B cell (primary cell): Measurements from ENCODE around the gene ANK3. TPM values are rescaled to one million over a fixed set of nuclear protein-coding genes. Genes with fewer than 3 reads are reported as not detected.

Source experiments
- ATAC-seq: fragments of 200-7000 bp; cut with Tn5 transposase; one replicate; pipeline ENCODE4 v1.10.0; 2021; ENCODE audit warnings: low read depth, mild to moderate bottlenecking, moderate number of reproducible peaks, moderate library complexity
- CTCF ChIA-PET: fragments of 350-600 bp; sonication (Branson Sonifier 250); formaldehyde crosslinking; loops from one replicate; lab custom pipeline; 2021; ENCODE audit warnings: antibody characterized with exemption, inconsistent platforms; lab: Charles Lee
- POLR2A ChIA-PET: fragments of 350-600 bp; sonication (Branson Sonifier 250); formaldehyde crosslinking; loops from one replicate; lab custom pipeline; 2021; ENCODE audit warnings: antibody characterized with exemption; lab: Charles Lee
- DNase-seq: peaks from one replicate; pipeline ENCODE4 v3.0.0; 2013
- H2AFZ ChIP-seq: 2 replicates; pipeline ENCODE4 v1.6.1; 2012; ENCODE audit warnings: mild to moderate bottlenecking, low read depth, low read length; ENCODE audit not compliant: insufficient read depth, poor library complexity, severe bottlenecking
- H3K27ac ChIP-seq, 2 donors: 1 replicate in 1 of 2; 2 replicates in 1 of 2; pipeline ENCODE4 v1.5.1; 2012 to 2013; ENCODE audit warnings: low read length in 2 of 2, mild to moderate bottlenecking in 2 of 2, moderate library complexity in 1 of 2
- H3K27me3 ChIP-seq, 4 experiments: fragments of 200-600 bp in 1 of 4; sonication (generic) in 1 of 4; replicated peaks in 1 of 4; 1 replicate in 2 of 4; 2 replicates in 2 of 4; pipeline versions ENCODE4 v1.6.1 to v1.7.0; 2013 to 2016; ENCODE audit warnings: low read length in 3 of 4, mild to moderate bottlenecking in 2 of 4, mixed read lengths in 1 of 4, moderate library complexity in 1 of 4; ENCODE audit not compliant: insufficient read depth in 4 of 4, control insufficient read depth in 3 of 4; ENCODE audit errors: control extremely low read depth in 1 of 4
- H3K36me3 ChIP-seq, 2 experiments: replicated peaks in 1 of 2; 1 replicate in 1 of 2; 2 replicates in 1 of 2; pipeline versions ENCODE4 v1.6.1 to v1.7.1; 2013; ENCODE audit warnings: low read length in 1 of 2; ENCODE audit not compliant: insufficient read depth in 2 of 2, control insufficient read depth in 1 of 2; ENCODE audit errors: control extremely low read depth in 1 of 2, extremely low read depth in 1 of 2
- H3K4me1 ChIP-seq, 2 donors: fragments of 200-600 bp in 1 of 2; sonication (generic) in 1 of 2; 1 replicate in 1 of 2; 2 replicates in 1 of 2; pipeline versions ENCODE4 v1.5.1 to v1.6.1; 2013 to 2017; ENCODE audit warnings: low read length in 2 of 2; ENCODE audit not compliant: control insufficient read depth in 2 of 2, insufficient read depth in 2 of 2
- H3K4me2 ChIP-seq: replicated peaks from 2 replicates; pipeline ENCODE3; 2012; ENCODE audit warnings: mild to moderate bottlenecking, low read depth, low read length; ENCODE audit not compliant: poor library complexity, severe bottlenecking
- H3K4me3 ChIP-seq, 5 experiments: fragments of 200-600 bp in 1 of 5; sonication (generic) in 1 of 5; 1 replicate in 3 of 5; 2 replicates in 2 of 5; pipeline versions ENCODE4 v1.5.1 to v1.7.0; 2011 to 2016; ENCODE audit warnings: low read length in 4 of 5, mild to moderate bottlenecking in 4 of 5, low read depth in 2 of 5, control low read depth in 1 of 5, moderate library complexity in 1 of 5; ENCODE audit not compliant: insufficient read depth in 1 of 5; ENCODE audit errors: control extremely low read depth in 1 of 5, extremely low read depth in 1 of 5
- H3K79me2 ChIP-seq: fragments of 200-600 bp; sonication (generic); one replicate; pipeline ENCODE4 v1.6.0; 2016; ENCODE audit warnings: low read length; ENCODE audit not compliant: control insufficient read depth, insufficient read depth
- H3K9ac ChIP-seq: fragments of 200-600 bp; sonication (generic); 2 replicates; pipeline ENCODE4 v1.6.1; 2017; ENCODE audit warnings: mild to moderate bottlenecking, low read length, moderate library complexity
- H3K9me3 ChIP-seq, 3 donors: one replicate each; pipeline versions ENCODE4 v1.6.1 to v1.7.1; 2013; ENCODE audit warnings: low read length in 2 of 3; ENCODE audit not compliant: control insufficient read depth in 2 of 3, insufficient read depth in 1 of 3; ENCODE audit errors: control extremely low read depth in 1 of 3
- H4K20me1 ChIP-seq: 2 replicates; pipeline ENCODE4 v1.6.0; 2012; ENCODE audit warnings: mild to moderate bottlenecking, low read length; ENCODE audit not compliant: insufficient read depth, control insufficient read depth, poor library complexity, severe bottlenecking
- H3K27ac Mint-ChIP-seq: one replicate; pipeline ENCODE4 v1.8.0; 2021; ENCODE audit warnings: mixed read lengths
- H3K27me3 Mint-ChIP-seq: one replicate; pipeline ENCODE4 v1.8.0; 2021; ENCODE audit warnings: mixed read lengths
- H3K4me1 Mint-ChIP-seq: one replicate; pipeline ENCODE4 v1.8.0; 2021; ENCODE audit warnings: mixed read lengths
- H3K4me3 Mint-ChIP-seq: one replicate; pipeline ENCODE4 v1.8.0; 2021; ENCODE audit warnings: mixed read lengths
- H3K9me3 Mint-ChIP-seq: one replicate; pipeline ENCODE4 v1.8.0; 2022; ENCODE audit warnings: mixed read lengths; ENCODE audit not compliant: insufficient read depth
- CTCF ChIP-seq: fragments of 200-600 bp; IDR thresholded peaks from one replicate; pipeline ENCODE4 v1.8.0; 2022; ENCODE audit warnings: antibody characterized with exemption, mild to moderate bottlenecking
- EZH2 ChIP-seq: IDR thresholded peaks from 2 replicates; pipeline ENCODE4 v1.6.1; 2012; ENCODE audit warnings: borderline replicate concordance, low read depth, mild to moderate bottlenecking, moderate library complexity, low read length; ENCODE audit not compliant: insufficient read depth, poor library complexity, severe bottlenecking
- WGBS: methylation state at CpG from one replicate; pipeline ENCODE4 v1.1.5; 2013; ENCODE audit warnings: missing lambda C conversion rate; ENCODE audit not compliant: insufficient coverage; 5-methylcytosine and 5-hydroxymethylcytosine counted together
- intact Hi-C: fragments of 100-400 bp; cut with micrococcal nuclease; formaldehyde crosslinking; loops from one replicate; pipeline ENCODE4 v1.10.0; 2022
- polyA plus RNA-seq: library from polyadenylated mRNA; depleted of rRNA; stranded (reverse); fragments of >200 nt; gene quantifications from 2 replicates; pipeline ENCODE4 v1.2.3, GENCODE V29; 2012
- total RNA-seq, 2 donors: library from RNA; stranded (reverse); fragments of 120-200 nt in 1 of 2; gene quantifications; 1 replicate in 1 of 2; 2 replicates in 1 of 2; pipeline versions ENCODE4 v1.2.3 to v1.2.4, GENCODE V29; 2013 to 2022

Gene ANK3
- total and polyA plus RNA-seq, 2 donors (not counting 1 experiment from before 2014, with no cell fraction given), result 4.9 to 21.6 TPM

GRCh38 chr10:59997827-59998525 is 391.7 kb downstream of the ANK3 start:
- ATAC-seq, result no peak
- no peaks in the 10 kb centered on the region for H3K27me3 Mint-ChIP-seq

GRCh38 chr10:59995862-59996261 is 393.8 kb downstream of the ANK3 start:
- Mint-ChIP-seq H3K27ac (no peak overlapping the region), H3K4me3 (no peak overlapping the region), H3K9me3 (no peaks in the 10 kb centered on the region), H3K27me3 (no peaks in the 10 kb centered on the region), H3K4me1 (peaks cover 9% of the 10 kb centered on the region)
- peaks cover 0 to 3% (median 0%) of the 10 kb centered on the region in 4 experiments for H3K27me3 ChIP-seq
- CTCF ChIA-PET, result interaction anchor here (1.0 kb wide), 1 partner anchor 10 kb away, joined by 3 read pairs; no protein-coding TSS in a partner anchor
- no peaks in the 10 kb centered on the region for H3K36me3 ChIP-seq
- no peak overlapping the region for H3K9ac ChIP-seq
- POLR2A ChIA-PET, result no interaction called here
- TF ChIP-seq EZH2, result no peak
- TF ChIP-seq CTCF, result no peak
- H3K79me2 ChIP-seq, result no peaks in the 10 kb centered on the region
- H3K4me2 ChIP-seq, result no peak overlapping the region
- DNase-seq (no peak), ATAC-seq (no peak)
- H3K9me3 ChIP-seq, result no peaks in the 10 kb centered on the region
- no peak overlapping the region for H3K4me3 ChIP-seq
- H3K4me1 ChIP-seq, result peaks cover 7 to 8% of the 10 kb centered on the region in 2 donors
- no peak overlapping the region for H2AFZ ChIP-seq
- H3K27ac ChIP-seq, result no peak overlapping the region
- intact Hi-C loops, result no loop called here
- H4K20me1 ChIP-seq, result no peaks in the 10 kb centered on the region

More at GRCh38 chr10:59997827-59998525, 391.7 kb downstream of the ANK3 start:
- DNase-seq, result no peak
- ChIA-PET CTCF (no interaction called here), POLR2A (no interaction called here)
- H2AFZ ChIP-seq, result no peak overlapping the region
- intact Hi-C loops, result no loop called here
- H4K20me1 ChIP-seq, result no peaks in the 10 kb centered on the region
- TF ChIP-seq CTCF, result no peak
- no peak overlapping the region for H3K27ac ChIP-seq
- WGBS, result no CpG with 5 or more reads among the region's 3 CpGs
- H3K4me2 ChIP-seq, result no peak overlapping the region
- H3K9ac ChIP-seq, result no peak overlapping the region
- H3K27ac Mint-ChIP-seq, result no peak overlapping the region
- H3K9me3 ChIP-seq, result no peaks in the 10 kb centered on the region
- H3K4me1 ChIP-seq, result no peaks in the 10 kb centered on the region
- H3K4me3 ChIP-seq, result no peak overlapping the region
- H3K9me3 Mint-ChIP-seq, result no peaks in the 10 kb centered on the region
- H3K27me3 ChIP-seq, result peaks cover 0 to 3% (median 0%) of the 10 kb centered on the region in 4 experiments
- H3K4me3 Mint-ChIP-seq, result no peak overlapping the region
- peaks cover 1% of the 10 kb centered on the region for H3K4me1 Mint-ChIP-seq
- H3K79me2 ChIP-seq, result no peaks in the 10 kb centered on the region
- H3K36me3 ChIP-seq, result no peaks in the 10 kb centered on the region
